GM10266 (cell line): ENCODE results near the gene RRP1.

Source experiments
- DNase-seq: peaks from one replicate; pipeline ENCODE4 v3.0.0; 2012; ENCODE audit errors: extremely low spot score
- TF ChIP-seq, protein P1 (sequence below): IDR thresholded peaks from 2 replicates; pipeline ENCODE4 v1.5.1; 2012; ENCODE audit warnings: mild to moderate bottlenecking, low read depth; ENCODE audit not compliant: control insufficient read depth, insufficient read depth; ENCODE audit errors: missing control alignments

Gene RRP1

DNA sequence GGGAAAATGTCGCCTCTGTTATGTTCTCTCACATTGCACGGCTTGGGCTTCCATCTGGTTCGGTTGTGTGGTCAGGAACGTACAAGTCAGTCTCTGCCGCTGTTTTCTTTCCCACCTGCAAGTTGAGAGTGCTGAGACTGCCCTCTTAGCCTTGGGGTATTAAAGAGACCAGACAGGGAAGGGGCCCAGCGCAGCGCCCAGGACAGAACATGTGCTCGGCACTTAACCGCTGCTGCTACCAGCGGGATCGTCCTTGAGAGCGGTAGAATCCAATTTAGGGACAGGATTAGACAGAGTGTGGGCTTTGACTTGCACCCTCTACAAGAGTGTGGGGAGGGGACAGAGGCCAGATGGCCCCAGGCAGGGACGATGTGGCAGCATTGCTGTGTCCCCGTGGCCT, 57.9 kb downstream of the RRP1 start:
- DNase-seq: no peak
- TF ChIP-seq, protein P1, sequence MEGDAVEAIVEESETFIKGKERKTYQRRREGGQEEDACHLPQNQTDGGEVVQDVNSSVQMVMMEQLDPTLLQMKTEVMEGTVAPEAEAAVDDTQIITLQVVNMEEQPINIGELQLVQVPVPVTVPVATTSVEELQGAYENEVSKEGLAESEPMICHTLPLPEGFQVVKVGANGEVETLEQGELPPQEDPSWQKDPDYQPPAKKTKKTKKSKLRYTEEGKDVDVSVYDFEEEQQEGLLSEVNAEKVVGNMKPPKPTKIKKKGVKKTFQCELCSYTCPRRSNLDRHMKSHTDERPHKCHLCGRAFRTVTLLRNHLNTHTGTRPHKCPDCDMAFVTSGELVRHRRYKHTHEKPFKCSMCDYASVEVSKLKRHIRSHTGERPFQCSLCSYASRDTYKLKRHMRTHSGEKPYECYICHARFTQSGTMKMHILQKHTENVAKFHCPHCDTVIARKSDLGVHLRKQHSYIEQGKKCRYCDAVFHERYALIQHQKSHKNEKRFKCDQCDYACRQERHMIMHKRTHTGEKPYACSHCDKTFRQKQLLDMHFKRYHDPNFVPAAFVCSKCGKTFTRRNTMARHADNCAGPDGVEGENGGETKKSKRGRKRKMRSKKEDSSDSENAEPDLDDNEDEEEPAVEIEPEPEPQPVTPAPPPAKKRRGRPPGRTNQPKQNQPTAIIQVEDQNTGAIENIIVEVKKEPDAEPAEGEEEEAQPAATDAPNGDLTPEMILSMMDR: no peak

DNA sequence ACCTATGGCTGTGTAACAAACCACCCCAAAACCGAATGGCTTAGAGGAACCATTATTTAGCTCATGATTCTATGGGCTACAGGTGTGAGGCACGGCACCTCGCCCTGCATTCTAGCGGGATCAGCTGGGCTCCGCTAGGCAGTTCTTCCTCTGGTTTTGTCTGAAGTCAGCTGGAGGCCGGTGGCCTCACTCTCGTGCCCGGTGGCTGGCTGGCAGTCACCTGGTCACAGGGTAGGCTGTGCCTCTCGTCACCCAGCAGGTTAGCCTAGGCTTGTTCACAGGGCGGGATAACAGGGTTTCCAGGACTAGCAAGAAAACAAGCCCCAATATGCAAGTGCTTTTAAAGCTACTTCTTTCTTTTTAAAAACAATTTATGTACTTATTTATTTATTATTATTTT, 59.4 kb downstream of the RRP1 start:
- TF ChIP-seq, protein P1: no peak
- DNase-seq: no peak

DNA sequence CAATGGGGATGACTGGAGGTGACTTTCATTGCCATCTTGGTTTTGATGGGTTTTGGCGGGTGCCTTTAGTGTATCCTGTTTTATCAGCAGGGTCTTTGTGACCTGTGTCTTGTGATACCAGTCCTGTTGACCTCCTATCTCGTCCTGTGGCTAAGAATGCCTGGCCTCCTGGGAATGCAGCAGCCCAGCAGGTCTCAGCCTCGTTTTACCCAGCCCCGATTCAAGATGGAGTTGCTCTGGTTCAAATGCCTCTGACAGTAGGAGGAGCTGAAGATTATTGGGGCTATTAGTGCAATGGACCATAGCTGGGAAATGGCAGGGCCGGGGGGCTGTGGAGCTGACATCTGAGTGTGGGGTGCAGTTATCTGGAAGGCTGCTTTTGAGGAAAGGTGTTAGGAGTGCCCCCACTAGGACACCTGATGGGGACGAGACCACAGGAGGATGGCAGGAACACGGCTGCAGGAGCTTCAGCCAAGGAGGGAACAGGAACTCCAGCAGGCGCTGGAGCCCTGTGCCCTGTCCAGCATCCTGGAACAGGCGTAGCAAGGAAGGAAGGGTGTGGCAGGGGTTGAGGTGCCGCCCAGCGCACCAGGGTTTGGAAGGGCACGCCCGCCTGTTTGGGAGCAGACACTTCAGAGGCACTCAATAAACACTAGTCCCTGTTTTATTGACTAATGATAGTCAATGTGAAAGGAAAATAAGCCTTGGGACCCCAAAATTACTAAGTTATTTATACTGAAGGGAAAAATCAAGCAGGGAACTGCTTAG, 60.3 kb downstream of the RRP1 start:
- TF ChIP-seq, protein P1: no peak
- DNase-seq: no peak

DNA sequence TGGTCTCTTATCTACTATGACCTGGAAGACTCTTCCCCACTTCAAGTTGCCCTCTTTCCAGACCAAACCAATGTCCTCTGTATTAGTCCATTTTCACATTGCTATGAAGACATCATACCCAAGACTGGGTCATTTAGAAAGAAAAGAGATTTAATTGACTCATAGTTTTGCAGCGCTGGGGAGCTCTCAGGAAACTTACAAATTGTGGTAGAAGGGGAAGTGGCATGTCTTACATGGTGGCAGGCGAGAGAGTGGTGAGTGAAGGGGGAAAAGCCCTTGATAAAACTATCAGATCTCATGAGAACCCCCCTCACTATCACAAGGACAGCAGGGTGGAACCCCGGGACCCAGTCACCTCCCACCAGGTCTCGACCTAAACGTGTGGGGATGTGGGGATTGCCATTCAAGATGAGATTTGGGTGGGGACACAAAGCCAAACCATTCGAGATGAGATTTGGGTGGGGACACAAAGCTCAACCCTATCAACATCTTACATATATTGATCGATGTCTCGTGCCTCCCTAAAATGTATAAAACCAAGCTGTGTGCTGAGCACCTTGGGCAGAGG, 61.4 kb downstream of the RRP1 start:
- DNase-seq: no peak
- TF ChIP-seq, protein P1: no peak

DNA sequence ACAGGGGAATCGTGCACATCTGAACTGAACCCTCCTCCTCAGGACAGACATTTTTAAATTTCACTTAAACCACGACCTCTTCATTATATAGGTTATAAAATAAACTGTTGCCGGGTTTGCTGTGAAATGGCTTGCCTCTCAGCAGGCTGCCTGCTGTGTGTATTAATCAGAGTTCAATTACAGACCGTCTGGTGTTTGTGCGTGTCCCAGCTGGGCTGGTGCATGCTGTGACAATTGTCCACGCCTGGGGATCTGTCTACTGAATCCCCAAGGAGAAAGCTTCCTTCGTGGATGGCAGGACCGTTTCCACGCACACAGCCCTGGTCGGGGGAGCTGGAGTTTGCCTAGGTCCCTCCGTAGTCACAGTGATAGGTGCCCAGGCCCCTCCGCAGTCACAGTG, 62.2 kb downstream of the RRP1 start:
- TF ChIP-seq, protein P1: no peak

DNA sequence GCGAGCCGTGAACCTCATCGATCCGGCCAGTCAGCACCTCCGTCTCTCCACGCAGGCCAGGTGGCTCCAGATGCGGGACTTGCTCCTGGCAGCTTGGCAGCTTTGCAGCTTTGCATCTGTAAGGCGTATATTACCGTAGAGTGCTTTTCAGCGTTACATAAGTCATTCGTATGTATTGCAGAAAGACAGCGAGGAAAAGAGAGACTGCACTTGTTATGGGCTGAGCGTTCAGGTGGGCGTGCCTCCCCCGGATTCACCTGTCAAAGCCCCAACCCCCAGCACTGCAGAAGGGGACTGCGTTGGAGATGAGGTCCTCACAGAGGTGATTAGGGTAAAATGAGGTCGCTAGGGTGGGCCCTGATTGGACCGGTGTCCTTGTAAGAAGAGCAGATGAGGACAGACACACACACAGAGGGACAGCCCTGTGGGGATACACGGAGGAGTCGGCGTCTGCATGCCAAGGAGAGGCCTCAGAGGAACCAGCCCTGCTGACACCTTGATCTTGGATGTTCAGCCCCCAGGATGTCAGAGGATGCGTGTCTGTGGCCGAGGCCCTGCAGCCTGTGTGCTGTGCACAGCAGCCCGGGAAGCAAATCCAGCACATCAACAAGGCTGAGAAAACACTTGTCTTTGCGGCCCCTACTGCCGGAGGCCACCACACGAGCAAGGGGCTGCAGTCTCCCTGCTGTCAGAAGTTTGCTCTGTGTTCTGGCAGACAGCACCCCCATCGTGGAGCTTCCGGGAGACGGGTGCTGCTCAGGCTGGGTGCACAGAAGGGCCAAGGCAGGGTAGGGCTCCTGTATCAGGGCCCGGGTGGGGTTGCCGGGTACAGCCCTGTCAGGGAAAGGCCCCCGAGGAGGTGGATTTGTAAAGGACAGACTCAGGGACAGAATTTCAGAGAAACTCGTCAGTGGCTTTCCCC, 64.7 kb downstream of the RRP1 start:
- TF ChIP-seq, protein P1: no peak
- no peak for DNase-seq

More for the DNA sequence above, 62.2 kb downstream of the RRP1 start:
- no peak for DNase-seq
